Cardiac septum (tissue), 1 donor: ENCODE data around the gene DPP6. TPM values are rescaled to one million over a fixed set of nuclear protein-coding genes. Genes with fewer than 3 reads are reported as not detected.
"Not testable (repeated sequence)": the region's sequence is repeated elsewhere in the genome, so short reads cannot be mapped to it uniquely, and the experiment has no call there.

ENCODE experiments used
- DNase-seq: peaks from one replicate; pipeline ENCODE4 v3.0.0-alpha.2; 2020; ENCODE audit warnings: low spot score
- intact Hi-C: fragments of 100-400 bp; cut with DNase I; formaldehyde crosslinking; loops from one replicate; pipeline ENCODE4 v1.14.0; 2022
- total RNA-seq: library from RNA; stranded (reverse); fragmentation: NEBNext Ultra II Directional; extraction: Animal tissue kit (Norgen Biotek cat#: 25700); gene quantifications from one replicate; pipeline ENCODE4 v1.2.1, GENCODE V29; 2021
- donor health status: DM: no; HTN: no; CAD: no.

The DPP6 gene
- total RNA-seq, 1 donor from 2014 or later, result not detected

DNA sequence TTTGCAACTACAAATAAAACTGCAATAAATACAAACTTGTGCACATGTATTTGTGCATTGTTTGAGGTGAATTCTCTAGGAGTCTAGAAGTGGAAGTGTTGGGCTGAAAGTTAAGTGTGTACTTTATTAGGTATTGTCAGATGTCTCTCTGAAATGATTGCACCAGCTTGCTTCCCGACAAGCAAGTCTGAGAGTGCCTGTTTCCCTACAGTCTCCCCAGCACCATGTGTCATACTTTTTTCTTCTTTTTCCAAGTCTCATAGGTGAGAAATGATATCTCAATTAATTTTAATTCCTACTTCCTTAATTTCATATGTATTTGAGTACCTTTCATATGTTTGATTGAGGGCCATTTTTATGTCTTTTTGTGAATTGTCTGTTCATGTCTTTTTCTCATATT is 614.6 kb downstream of the DPP6 start:
- intact Hi-C loops, result no loop called here
- no peak for DNase-seq

DNA sequence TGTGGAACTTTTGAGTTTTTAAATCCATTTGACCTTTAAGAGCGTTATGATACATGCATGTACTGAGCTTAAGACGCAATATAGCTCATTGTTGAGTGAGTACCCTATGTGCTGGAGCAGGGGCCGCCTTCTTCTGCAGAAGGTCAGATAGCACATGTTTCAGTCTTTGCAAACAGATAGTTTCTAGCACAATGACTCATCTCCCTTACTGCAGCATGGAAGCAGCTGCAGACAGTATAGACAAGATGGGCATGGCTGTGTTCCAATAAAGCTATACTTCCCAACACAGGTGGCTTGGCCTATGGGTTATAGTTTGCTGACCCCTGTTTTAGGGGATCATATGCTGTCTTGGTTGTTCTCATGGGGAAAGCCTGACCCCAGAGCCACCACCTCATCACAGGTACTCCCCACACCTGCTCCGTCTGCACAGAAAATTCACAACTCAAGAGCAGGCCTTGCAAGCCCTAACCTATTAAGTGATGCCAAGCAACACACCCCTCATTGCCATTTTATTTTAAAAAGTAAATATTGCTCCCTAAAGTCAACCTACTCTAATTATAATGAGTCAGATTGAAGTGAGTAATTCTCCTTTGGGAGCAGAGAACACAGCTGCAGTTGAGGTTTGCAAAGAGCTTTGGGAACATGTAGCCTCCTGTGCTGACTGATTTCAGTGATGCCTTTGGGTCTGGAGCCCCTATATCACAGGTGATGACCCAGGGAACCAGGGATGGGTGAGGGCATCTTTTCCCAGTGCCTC is 620.6 kb downstream of the DPP6 start:
- DNase-seq, result no peak
- intact Hi-C loops, result no loop called here

DNA sequence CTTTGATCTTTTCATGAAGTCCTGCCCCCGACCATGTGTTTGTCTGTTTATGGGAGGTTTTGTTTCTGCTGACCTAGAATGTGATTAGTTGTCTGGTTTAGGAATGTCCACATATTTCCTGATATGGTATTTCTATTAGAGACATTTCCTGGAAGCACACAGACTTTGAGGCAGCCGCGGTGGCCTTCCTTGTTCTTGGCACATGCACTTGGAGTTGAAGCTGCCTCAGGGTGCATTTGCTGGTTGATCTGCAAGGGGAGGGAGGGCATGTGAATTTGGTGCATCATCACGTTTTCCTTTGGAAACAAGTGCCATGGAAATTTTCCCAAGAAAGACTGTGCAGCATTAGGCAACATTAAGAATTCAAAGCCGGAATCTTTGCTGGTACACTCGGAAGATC is 622.0 kb downstream of the DPP6 start:
- no peak for DNase-seq
- intact Hi-C loops, result no loop called here

DNA sequence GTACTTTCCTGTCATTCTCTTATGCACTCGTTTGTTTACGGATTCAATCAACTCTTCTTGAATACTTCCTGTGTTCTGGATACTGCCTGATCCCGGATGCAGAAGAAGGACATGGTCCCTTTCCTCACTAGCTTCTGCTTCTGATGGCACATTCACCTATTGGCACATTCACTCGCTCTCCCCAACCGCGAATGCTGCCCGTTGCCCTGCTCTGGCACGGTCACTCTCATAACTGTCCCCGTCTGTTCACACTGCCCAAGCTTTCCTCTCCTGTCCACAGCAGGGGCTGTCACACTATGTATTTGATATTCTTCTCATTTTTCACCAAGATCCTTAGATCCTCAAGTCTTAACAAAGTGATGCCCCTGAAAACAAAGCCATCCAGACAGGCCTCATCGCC is 623.4 kb downstream of the DPP6 start:
- DNase-seq, result no peak
- intact Hi-C loops, result no loop called here

DNA sequence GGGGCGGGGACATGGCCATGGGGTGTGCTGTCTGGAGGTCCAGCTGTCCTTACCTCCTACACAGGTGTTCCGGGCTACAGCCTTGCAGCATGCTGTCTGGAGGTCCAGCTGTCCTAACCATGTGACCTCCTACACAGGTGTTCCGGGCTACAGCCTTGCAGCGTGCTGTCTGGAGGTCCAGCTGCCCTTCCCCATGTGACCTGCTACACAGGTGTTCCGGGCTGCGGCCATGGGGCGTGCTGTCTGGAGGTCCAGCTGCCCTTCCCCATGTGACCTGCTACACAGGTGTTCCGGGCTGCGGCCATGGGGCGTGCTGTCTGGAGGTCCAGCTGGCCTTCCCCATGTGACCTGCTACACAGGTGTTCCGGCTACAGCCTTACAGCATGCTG is 623.8 kb downstream of the DPP6 start:
- DNase-seq, intact Hi-C loops: not testable (repeated sequence)

DNA sequence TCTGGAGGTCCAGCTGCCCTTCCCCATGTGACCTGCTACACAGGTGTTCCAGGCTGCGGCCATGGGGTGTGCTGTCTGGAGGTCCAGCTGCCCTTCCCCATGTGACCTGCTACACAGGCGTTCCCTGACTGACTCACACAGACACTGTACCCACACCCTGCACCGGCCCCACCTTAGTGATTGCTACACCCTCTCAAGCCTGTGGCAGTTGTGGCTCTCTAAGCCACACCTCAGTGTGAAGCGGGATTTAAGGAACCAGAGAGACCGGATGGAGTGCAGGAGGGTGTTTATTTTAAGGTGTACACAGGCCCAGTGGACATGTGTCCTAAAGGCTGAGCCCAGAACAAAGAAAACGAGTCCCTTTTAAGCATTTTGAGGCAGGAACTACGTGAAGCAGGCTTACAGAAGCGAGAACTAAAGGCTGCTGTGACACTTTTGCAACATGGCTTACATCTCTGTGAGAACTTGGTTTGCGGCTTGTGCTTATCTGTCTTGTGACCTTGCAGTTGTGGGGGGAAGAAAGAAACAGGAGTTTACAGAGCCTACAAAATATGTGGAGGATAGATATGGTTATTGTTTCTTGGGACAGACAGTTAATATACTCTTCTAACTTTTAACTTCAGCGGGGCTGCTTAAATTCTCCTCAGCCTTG is 624.4 kb downstream of the DPP6 start:
- intact Hi-C loops, result no loop called here
- no peak for DNase-seq

DNA sequence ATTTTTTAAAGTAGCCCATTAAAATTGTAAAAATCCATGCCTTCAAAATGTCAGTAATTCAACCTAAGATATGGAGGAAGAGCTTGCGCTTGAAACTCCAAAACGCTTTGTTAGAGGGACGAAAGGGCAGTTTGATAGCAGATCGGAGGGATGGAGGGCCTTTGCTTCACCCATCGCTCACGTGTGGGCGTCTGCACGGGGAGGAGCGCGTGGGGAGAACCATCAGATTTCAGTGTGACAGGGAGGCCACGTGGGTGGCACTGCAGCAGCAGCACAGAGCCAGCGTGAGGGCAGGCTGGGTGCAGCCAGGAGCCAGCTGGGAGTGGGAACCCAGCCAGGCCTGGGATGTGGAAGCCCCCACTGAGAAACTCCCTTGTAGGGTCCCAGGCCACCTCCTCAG is 625.3 kb downstream of the DPP6 start:
- intact Hi-C loops, result no loop called here
- no peak for DNase-seq

DNA sequence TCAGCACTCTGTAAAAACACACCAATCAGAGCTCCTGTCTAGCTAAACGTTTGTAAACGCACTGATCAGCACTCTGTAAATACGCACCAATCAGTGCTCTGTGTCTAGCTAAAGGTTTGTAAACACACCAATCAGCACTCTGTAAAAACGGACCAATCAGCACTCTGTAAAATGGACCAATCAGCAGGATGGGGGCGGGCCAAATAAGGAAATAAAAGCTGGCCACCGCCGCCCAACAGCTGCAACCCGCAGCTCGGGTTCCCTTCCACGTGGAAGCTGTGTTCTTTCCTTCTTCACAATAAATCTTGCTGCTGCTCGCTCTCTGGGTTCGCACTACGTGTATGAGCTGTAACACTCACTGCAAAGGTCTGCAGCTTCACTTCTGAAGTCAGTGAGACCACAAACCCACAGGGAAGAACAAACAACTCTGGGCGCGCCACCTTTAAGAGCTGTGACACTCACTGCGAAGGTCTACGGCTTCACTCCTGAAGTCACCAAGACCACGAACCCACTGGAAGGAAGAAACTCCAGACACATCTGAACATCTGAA is 625.9 kb downstream of the DPP6 start:
- intact Hi-C loops, result not testable (repeated sequence)

DNA sequence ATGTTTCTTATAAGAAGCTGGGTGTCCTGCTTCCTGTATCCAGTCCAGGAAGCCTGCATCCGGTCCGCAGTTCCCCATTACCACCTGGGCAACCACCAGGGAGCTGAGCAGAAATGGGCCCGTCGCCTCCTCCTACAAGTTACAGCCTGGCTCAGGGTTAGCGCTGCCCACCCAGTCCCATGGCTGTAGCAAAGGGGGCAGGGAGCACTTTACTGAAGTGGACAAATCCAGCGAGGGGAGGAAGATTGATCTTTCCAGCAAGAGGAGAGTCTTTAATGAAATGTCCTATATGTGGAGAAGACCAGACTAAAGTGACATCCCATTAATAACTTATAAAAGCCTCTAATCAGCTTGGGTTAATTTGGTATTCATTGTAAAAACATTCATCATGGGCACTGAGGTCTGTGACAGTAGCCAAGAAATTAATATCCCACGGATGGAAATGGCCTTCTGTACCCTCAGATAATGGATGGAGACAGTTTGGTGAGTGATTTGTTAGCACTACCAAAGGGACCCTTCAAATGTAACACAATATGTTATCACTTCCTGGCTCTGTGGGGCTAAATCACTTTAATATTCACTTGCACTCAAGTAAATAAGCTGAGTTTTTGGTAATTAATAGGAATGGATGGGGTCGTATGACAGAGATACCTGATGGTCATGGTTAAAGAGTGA is 627.3 kb downstream of the DPP6 start:
- no peak for DNase-seq
- intact Hi-C loops, result no loop called here

More for the DNA sequence above, 625.9 kb downstream of the DPP6 start:
- DNase-seq, result not testable (repeated sequence)

DNA sequence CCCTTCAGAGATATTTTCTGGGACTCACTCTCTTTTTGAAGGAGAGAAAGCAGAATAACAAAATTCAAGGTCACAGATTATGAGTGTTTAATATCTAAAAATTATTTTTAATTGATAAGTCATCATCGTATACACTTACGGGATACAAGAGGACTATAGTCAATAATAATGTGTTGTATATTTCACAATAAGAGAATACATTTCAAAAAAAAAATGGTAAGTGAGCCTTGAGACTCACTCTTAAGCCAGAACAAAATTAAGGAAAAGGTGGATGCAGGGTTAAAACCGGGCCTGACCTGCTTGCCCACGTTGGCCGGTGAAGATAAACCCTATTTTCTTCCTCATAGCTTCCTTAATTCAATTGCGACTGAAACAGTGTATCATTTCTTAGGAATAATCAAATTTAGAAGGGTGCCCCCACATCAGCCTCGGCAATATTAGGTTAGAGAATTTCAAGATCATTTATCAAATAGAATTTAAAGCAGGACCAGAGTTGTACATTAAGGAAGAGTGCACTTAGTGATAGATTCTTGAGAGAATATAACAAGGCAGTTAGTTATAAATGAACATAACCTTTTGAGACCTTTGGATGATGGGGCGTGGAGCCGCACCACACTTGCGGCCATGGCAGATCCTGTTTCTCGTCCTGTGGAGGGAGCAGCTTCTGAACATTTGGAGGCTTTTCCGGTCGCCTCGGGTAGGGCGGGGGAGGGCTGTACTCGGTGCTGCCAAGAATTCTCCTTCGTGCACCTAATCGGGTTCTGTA is 628.9 kb downstream of the DPP6 start:
- intact Hi-C loops, result no loop called here
- DNase-seq, result no peak

DNA sequence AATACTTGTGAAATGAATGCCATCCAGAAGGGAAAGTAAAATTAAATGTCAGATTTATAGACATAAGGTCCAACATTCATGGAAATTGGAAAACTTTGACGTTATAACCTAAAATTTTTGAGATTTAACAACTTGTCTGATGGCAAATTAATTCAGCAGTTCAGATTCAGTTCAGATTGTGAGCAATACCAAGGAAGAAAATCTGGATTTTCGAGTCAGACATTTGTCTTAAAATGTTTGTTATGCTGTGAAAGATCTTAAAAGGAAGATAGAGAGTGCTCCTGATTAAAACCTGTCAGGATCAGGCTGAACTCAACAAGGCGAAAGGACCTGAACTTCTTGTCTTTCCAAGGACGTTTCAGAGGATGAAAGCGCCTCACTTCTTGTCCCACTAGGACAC is 629.8 kb downstream of the DPP6 start:
- intact Hi-C loops, result no loop called here
- DNase-seq, result no peak

DNA sequence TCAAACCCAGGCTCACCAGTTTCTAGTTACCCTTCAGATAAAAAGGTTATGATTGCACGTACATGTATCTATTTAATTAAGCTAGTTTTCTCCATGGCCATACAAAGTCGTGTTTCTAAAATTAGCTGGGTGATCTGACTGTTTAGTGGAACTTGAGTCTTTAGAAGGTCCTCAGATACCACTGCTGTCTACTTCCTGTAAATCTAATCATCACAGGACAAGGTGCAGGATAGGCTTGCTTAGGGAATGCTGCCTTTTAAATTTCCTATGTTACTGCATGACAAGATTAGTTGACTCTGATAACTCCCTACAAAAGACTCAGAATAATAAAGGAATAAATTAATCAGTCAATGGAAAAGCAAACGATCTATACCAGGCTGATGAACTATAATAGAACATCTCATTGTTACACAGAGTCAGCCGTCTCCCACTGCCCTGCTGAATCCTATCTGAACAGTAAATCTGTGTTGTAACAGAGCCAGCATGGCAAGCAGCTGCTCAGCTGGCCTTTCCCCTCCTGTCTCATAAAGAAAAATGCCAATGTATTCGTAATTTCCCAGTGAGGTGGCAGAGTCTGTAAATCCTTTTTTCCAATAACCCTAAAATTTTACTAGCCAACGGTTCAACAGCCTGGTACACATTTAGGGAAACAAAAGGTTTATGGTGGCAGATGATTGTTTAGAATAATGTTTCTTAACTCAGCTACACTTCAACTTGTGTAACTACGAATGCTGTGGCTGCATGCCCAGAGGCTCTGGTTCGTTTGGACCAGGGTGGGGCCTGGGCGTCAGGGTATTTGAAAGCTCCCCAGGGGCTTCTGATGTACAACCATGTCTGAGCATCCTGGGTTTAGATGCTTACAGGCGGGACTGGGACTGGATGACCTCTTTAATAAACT is 632.7 kb downstream of the DPP6 start:
- no peak for DNase-seq
- intact Hi-C loops, result no loop called here

DNA sequence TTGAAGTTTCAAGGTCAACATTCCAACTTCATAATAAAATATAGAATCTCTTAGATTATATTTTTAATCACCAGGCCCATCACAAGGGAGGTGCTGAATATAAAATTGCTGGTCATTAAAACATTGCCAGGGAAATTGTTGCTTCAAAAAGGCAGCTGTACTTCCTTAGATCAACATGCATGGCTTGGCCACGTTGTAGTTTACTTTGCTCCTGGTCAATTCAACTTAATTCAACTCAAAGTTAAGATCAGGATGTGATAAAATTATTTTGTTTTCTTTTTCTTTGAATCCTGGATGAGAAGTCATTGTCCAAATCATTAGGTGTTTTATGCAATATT is 633.3 kb downstream of the DPP6 start:
- DNase-seq, result no peak
- intact Hi-C loops, result no loop called here

DNA sequence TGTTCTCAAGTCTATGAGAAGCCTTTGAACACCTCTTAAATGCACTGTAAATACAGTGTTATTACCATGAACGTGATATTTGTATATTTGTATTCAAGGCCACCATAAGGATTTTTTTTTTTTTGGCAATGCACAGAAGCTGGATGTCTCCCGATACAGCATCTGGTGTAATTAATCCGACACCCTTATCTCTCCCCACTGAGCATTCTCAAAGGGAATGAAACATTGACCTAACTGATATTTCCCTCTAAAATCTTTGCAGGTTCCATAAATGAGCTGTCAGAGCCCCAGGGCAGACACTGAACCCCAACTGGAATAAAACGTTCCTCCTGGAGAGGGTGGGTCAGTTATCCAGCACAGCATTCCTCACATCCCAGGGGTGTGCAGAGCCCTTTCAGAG is 634.1 kb downstream of the DPP6 start:
- intact Hi-C loops, result no loop called here
- DNase-seq, result no peak

DNA sequence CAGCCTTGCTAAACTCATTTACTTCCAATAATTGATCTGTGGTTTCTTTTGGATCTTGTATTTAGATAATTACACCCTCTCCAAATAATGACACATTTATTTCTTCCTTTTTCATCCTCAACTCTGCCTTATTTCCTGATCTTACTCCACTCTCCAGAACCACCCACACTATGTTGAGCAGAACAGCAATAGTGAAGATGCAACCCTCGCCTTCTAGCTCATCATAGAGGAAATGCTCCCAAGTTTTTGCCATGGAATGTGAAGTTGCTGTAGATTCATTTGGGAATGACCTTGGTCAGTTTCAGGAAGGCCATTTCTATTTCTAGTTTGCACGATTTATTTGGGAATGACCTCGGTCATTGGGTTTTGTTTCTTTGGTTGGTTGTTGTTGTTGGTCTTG is 636.8 kb downstream of the DPP6 start:
- no peak for DNase-seq
- intact Hi-C loops, result no loop called here

DNA sequence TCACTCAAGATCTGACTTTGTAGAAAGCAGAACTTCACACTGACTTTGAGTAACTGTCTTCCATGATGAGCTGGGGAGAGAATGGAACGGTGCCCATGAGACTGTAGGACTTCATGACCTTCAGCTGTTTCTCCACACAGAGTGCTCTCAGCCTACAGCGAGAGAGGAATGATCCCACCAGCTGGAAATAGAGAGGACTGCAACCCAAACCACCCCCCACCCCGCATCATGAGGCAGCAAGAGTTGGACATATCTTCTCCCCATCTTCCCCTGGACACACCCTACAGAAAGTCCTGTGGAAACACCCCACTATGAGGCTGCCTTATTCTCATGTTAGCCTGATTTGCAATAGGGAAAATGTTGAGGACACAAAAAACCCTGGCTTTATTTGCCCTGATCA is 638.2 kb downstream of the DPP6 start:
- intact Hi-C loops, result no loop called here
- DNase-seq, result no peak

DNA sequence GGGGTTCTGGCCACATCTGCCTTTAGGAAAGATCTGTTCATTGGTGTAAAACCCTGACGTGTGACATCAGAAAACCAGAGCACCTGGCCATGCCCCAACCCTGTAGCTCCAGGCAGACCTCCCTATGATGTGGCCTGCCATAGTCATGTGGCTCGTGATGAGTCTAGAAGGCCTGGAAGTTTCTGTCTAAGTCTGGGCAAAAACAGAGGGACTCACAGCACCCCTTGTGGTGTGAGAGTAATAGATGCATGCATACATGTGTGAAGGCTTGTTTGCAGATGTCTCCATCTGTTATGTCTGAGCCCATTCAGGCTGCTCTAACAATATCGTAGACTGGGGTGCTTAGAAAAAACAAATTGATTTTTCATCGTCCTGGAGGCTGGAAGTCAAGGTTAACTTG is 641.5 kb downstream of the DPP6 start:
- DNase-seq, result no peak
- intact Hi-C loops, result no loop called here

DNA sequence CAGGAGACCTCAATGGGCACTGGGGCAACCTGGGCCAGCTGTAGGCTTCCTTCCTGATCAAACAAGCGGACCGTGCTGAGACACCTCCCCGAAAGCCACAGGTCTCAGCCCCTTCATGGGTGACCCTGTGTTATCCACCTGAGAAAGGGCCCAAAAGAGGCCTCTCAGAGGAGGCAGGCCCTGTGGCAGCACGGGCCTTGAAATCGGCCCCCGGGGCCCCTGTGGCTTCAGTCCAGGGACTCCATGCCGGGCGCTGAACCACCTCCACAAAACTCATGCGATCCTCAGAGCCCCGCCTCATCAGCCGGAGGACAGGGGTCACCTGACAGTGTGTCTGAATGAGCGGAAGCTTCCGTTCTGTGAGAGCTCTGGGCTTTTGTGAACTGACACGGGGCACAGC is 643.6 kb downstream of the DPP6 start:
- no peak for DNase-seq
- intact Hi-C loops, result no loop called here

DNA sequence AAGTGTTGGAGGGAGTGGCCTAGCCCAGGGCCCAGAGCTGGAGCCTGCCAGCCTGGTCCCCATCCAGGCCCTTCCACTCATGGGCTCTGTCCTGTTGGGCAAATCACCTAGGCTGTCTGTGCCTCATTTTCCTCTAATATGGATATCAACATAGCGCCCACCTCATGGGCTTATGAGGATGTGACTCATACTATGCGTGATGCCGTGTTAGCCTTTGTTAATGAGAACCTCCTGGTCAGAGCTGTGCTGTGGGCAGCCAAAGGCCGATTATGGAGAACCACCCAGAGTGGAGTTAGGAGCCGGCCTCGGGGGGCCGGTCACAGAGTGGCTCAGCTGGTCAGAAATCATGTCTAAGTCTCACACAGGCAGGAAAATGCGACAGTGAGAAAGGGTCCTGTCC is 644.4 kb downstream of the DPP6 start:
- intact Hi-C loops, result no loop called here
- DNase-seq, result no peak
